ENCODE measurements around the gene EIF4EBP3.

Gene EIF4EBP3

DNA sequence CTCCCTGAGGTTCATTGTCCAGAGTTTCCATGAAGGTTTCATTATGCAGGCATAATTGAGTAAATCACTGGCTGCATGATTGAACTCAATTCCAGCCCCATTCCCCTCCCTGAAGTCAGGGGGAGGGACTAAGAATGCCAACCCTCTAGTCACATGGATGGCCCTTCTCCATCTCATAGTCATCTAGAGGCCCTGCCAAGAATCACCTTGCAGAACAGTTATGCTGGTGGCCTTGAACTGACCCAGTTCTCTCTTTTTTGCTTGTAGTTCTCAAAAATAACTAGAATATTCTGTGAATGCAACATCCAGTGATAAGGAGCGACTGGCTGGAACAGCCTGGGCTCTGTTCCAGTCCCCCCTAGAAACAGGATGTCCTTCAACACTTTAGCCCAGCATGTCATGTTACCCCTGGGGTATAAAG, 48.9 kb downstream of the EIF4EBP3 start:
- H3K4me3 ChIP-seq (ENCODE audit: low read depth, low read length), result no peak overlapping the region
- H3K36me3 ChIP-seq (ENCODE audit: insufficient read depth, low read length), result no peaks in the 10 kb centered on the region
- no peaks in the 10 kb centered on the region for H3K27me3 ChIP-seq (ENCODE audit: insufficient read depth, low read length)
- no peak overlapping the region for H3K27ac ChIP-seq (ENCODE audit: low read depth, low read length)
- H3K79me2 ChIP-seq (ENCODE audit: control insufficient read depth, insufficient read depth, low read length, unreplicated experiment), result no peaks in the 10 kb centered on the region
- H3K4me1 ChIP-seq (ENCODE audit: control insufficient read depth, insufficient read depth, low read length, unreplicated experiment), result peaks cover 15% of the 10 kb centered on the region
- H2AFZ ChIP-seq (ENCODE audit: low read length, unreplicated experiment), result no peak overlapping the region

DNA sequence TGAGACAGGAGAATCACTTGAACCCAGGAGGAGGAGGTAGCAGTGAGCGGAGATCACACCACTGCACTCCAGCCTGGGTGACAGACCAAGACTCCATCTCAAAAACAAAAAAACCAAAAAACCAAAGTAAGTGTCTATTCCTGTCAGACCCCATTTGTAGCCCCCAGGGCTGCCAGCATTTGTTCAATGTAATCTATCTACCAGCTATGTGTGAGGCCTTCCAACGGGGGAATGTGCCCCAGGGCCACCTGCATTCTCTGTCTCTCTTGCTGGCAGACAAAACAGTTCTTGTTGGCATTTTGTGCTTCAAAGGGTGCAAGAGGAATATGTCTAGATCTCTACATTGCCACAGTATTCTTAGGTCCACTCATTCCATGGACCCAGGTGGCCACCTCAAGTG, 51.4 kb downstream of the EIF4EBP3 start:
- H3K79me2 ChIP-seq (ENCODE audit: control insufficient read depth, insufficient read depth, low read length, unreplicated experiment), result no peaks in the 10 kb centered on the region
- H3K4me1 ChIP-seq (ENCODE audit: control insufficient read depth, insufficient read depth, low read length, unreplicated experiment), result peaks cover 18% of the 10 kb centered on the region
- no peaks in the 10 kb centered on the region for H3K36me3 ChIP-seq (ENCODE audit: insufficient read depth, low read length)
- H2AFZ ChIP-seq (ENCODE audit: low read length, unreplicated experiment), result no peak overlapping the region
- H3K27me3 ChIP-seq (ENCODE audit: insufficient read depth, low read length), result no peaks in the 10 kb centered on the region
- H3K4me3 ChIP-seq (ENCODE audit: low read depth, low read length), result no peak overlapping the region
- H3K27ac ChIP-seq (ENCODE audit: low read depth, low read length), result no peak overlapping the region

Data from ACC112 (cell line).